ENCODE data around the gene GALNT3. TPM values are rescaled to one million over a fixed set of nuclear protein-coding genes. Genes with fewer than 3 reads are reported as not detected.

The GALNT3 gene
- total RNA-seq, 1 experiment from 2014 or later: 0.37 TPM

GRCh38 chr2:165772183-165772582 lies 21.9 kb downstream of the GALNT3 start:
- in situ Hi-C loops (cut with HindIII; ENCODE audit: low pct_unique_long_range_greater_than_20kb, low sequenced_read_pairs): no loop called here
- no peak for DNase-seq (ENCODE audit: low read depth)

GRCh38 chr2:165766326-165766927 lies 27.6 kb downstream of the GALNT3 start:
- in situ Hi-C loops (cut with HindIII; ENCODE audit: low pct_unique_long_range_greater_than_20kb, low sequenced_read_pairs): no loop called here
- no peak for DNase-seq (ENCODE audit: low read depth)

GRCh38 chr2:165762723-165763122 lies 31.3 kb downstream of the GALNT3 start:
- DNase-seq (ENCODE audit: low read depth): no peak
- in situ Hi-C loops (cut with HindIII; ENCODE audit: low pct_unique_long_range_greater_than_20kb, low sequenced_read_pairs): no loop called here

- in situ Hi-C loops (cut with HindIII; ENCODE audit: low pct_unique_long_range_greater_than_20kb, low sequenced_read_pairs): no loop called here
- no peak for DNase-seq (ENCODE audit: low read depth)
Observed at GRCh38 chr2:165757906-165758675, 36.0 kb downstream of the GALNT3 start.

- no peak for DNase-seq (ENCODE audit: low read depth)
- in situ Hi-C loops (cut with HindIII; ENCODE audit: low pct_unique_long_range_greater_than_20kb, low sequenced_read_pairs): no loop called here
Observed at GRCh38 chr2:165746501-165746900, 47.5 kb downstream of the GALNT3 start.

GRCh38 chr2:165745916-165746315 lies 48.1 kb downstream of the GALNT3 start:
- DNase-seq (ENCODE audit: low read depth): peak; percentile 18
- in situ Hi-C loops (cut with HindIII; ENCODE audit: low pct_unique_long_range_greater_than_20kb, low sequenced_read_pairs): no loop called here

GRCh38 chr2:165743442-165743841 lies 50.6 kb downstream of the GALNT3 start:
- in situ Hi-C loops (cut with HindIII; ENCODE audit: low pct_unique_long_range_greater_than_20kb, low sequenced_read_pairs): no loop called here
- no peak for DNase-seq (ENCODE audit: low read depth)

GRCh38 chr2:165725421-165725820 lies 68.6 kb downstream of the GALNT3 start:
- in situ Hi-C loops (cut with HindIII; ENCODE audit: low pct_unique_long_range_greater_than_20kb, low sequenced_read_pairs): no loop called here
- no peak for DNase-seq (ENCODE audit: low read depth)

GRCh38 chr2:165720511-165720910 lies 73.5 kb downstream of the GALNT3 start:
- no peak for DNase-seq (ENCODE audit: low read depth)
- in situ Hi-C loops (cut with HindIII; ENCODE audit: low pct_unique_long_range_greater_than_20kb, low sequenced_read_pairs): no loop called here

GRCh38 chr2:165718610-165719210 lies 75.3 kb downstream of the GALNT3 start:
- in situ Hi-C loops (cut with HindIII; ENCODE audit: low pct_unique_long_range_greater_than_20kb, low sequenced_read_pairs): no loop called here
- DNase-seq (ENCODE audit: low read depth): no peak

GRCh38 chr2:165716091-165716490 lies 78.0 kb downstream of the GALNT3 start:
- no peak for DNase-seq (ENCODE audit: low read depth)
- in situ Hi-C loops (cut with HindIII; ENCODE audit: low pct_unique_long_range_greater_than_20kb, low sequenced_read_pairs): no loop called here

GRCh38 chr2:165706960-165707487 lies 87.0 kb downstream of the GALNT3 start:
- no peak for DNase-seq (ENCODE audit: low read depth)
- in situ Hi-C loops (cut with HindIII; ENCODE audit: low pct_unique_long_range_greater_than_20kb, low sequenced_read_pairs): no loop called here

GRCh38 chr2:165701147-165701546 lies 92.9 kb downstream of the GALNT3 start:
- DNase-seq (ENCODE audit: low read depth): no peak
- in situ Hi-C loops (cut with HindIII; ENCODE audit: low pct_unique_long_range_greater_than_20kb, low sequenced_read_pairs): no loop called here

GRCh38 chr2:165700531-165700930 lies 93.5 kb downstream of the GALNT3 start:
- in situ Hi-C loops (cut with HindIII; ENCODE audit: low pct_unique_long_range_greater_than_20kb, low sequenced_read_pairs): no loop called here
- DNase-seq (ENCODE audit: low read depth): no peak

GRCh38 chr2:165699946-165700345 lies 94.1 kb downstream of the GALNT3 start:
- DNase-seq (ENCODE audit: low read depth): no peak
- in situ Hi-C loops (cut with HindIII; ENCODE audit: low pct_unique_long_range_greater_than_20kb, low sequenced_read_pairs): no loop called here

GRCh38 chr2:165698444-165698884 lies 95.6 kb downstream of the GALNT3 start:
- DNase-seq (ENCODE audit: low read depth): peak; percentile 43
- in situ Hi-C loops (cut with HindIII; ENCODE audit: low pct_unique_long_range_greater_than_20kb, low sequenced_read_pairs): no loop called here

GRCh38 chr2:165697748-165698443 lies 96.2 kb downstream of the GALNT3 start:
- DNase-seq (ENCODE audit: low read depth): no peak
- in situ Hi-C loops (cut with HindIII; ENCODE audit: low pct_unique_long_range_greater_than_20kb, low sequenced_read_pairs): no loop called here
